Activated naive CD8-positive, alpha-beta T cell treated with anti-CD3 and anti-CD28 coated beads for 36 hours (primary cell): ENCODE measurements around the gene ARHGEF28. TPM values are rescaled to one million over a fixed set of nuclear protein-coding genes. Genes with fewer than 3 reads are reported as not detected.

Experiments
- DNase-seq: peaks from one replicate; pipeline ENCODE4 v3.0.0; 2021
- H3K27ac Mint-ChIP-seq: one replicate; pipeline ENCODE4 v1.8.0; 2022; ENCODE audit warnings: mild to moderate bottlenecking, moderate library complexity, mixed read lengths
- H3K27me3 Mint-ChIP-seq: one replicate; pipeline ENCODE4 v1.8.0; 2022; ENCODE audit warnings: mild to moderate bottlenecking, mixed read lengths
- H3K36me3 Mint-ChIP-seq: one replicate; pipeline ENCODE4 v1.8.0; 2021; ENCODE audit warnings: mild to moderate bottlenecking, mixed read lengths
- H3K4me1 Mint-ChIP-seq: one replicate; pipeline ENCODE4 v1.8.0; 2021; ENCODE audit warnings: mixed read lengths
- H3K4me3 Mint-ChIP-seq: one replicate; pipeline ENCODE4 v1.8.0; 2022; ENCODE audit warnings: mild to moderate bottlenecking, moderate library complexity, mixed read lengths
- H3K9me3 Mint-ChIP-seq: one replicate; pipeline ENCODE4 v1.8.0; 2022; ENCODE audit warnings: mixed read lengths
- total RNA-seq, 2 experiments: library from RNA; stranded (reverse); gene quantifications; one replicate each; pipeline ENCODE4 v1.2.3, GENCODE V29; 2021

ARHGEF28 gene
- total RNA-seq, 2 experiments from 2014 or later: not detected

- no peak overlapping the region for H3K4me3 Mint-ChIP-seq
- H3K27me3 Mint-ChIP-seq: peaks cover 6% of the 10 kb centered on the region
- H3K4me1 Mint-ChIP-seq: peaks cover 2% of the 10 kb centered on the region
- no peak for DNase-seq
- H3K9me3 Mint-ChIP-seq: no peaks in the 10 kb centered on the region
- H3K36me3 Mint-ChIP-seq: no peaks in the 10 kb centered on the region
- H3K27ac Mint-ChIP-seq: no peak overlapping the region
Measured at GRCh38 chr5:73687357-73687756, 61.4 kb downstream of the ARHGEF28 start.

- Mint-ChIP-seq H3K27ac (no peak overlapping the region), H3K27me3 (peaks cover 9% of the 10 kb centered on the region), H3K4me1 (peaks cover 10% of the 10 kb centered on the region), H3K9me3 (no peaks in the 10 kb centered on the region), H3K4me3 (no peak overlapping the region), H3K36me3 (no peaks in the 10 kb centered on the region)
- DNase-seq: no peak
Measured at GRCh38 chr5:73690015-73690414, 64.0 kb downstream of the ARHGEF28 start.

- no peaks in the 10 kb centered on the region for H3K9me3 Mint-ChIP-seq
- H3K4me1 Mint-ChIP-seq: peaks cover 10% of the 10 kb centered on the region
- H3K27ac Mint-ChIP-seq: no peak overlapping the region
- no peaks in the 10 kb centered on the region for H3K36me3 Mint-ChIP-seq
- H3K4me3 Mint-ChIP-seq: no peak overlapping the region
- H3K27me3 Mint-ChIP-seq: peaks cover 9% of the 10 kb centered on the region
- no peak for DNase-seq
Measured at GRCh38 chr5:73691302-73692080, 65.5 kb downstream of the ARHGEF28 start.

- Mint-ChIP-seq H3K4me3 (no peak overlapping the region), H3K4me1 (peaks cover 10% of the 10 kb centered on the region), H3K36me3 (no peaks in the 10 kb centered on the region), H3K27ac (no peak overlapping the region), H3K9me3 (no peaks in the 10 kb centered on the region), H3K27me3 (peaks cover 12% of the 10 kb centered on the region)
- no peak for DNase-seq
Measured at GRCh38 chr5:73692166-73692640, 66.2 kb downstream of the ARHGEF28 start.

GRCh38 chr5:73692981-73693380 lies 67.0 kb downstream of the ARHGEF28 start:
- no peaks in the 10 kb centered on the region for H3K9me3 Mint-ChIP-seq
- no peak overlapping the region for H3K27ac Mint-ChIP-seq
- H3K4me3 Mint-ChIP-seq: no peak overlapping the region
- peaks cover 16% of the 10 kb centered on the region for H3K27me3 Mint-ChIP-seq
- no peaks in the 10 kb centered on the region for H3K36me3 Mint-ChIP-seq
- no peak for DNase-seq
- peaks cover 10% of the 10 kb centered on the region for H3K4me1 Mint-ChIP-seq

GRCh38 chr5:73693573-73694061 lies 67.6 kb downstream of the ARHGEF28 start:
- H3K27ac Mint-ChIP-seq: no peak overlapping the region
- H3K4me3 Mint-ChIP-seq: no peak overlapping the region
- DNase-seq: no peak
- no peaks in the 10 kb centered on the region for H3K9me3 Mint-ChIP-seq
- H3K36me3 Mint-ChIP-seq: no peaks in the 10 kb centered on the region
- H3K4me1 Mint-ChIP-seq: peaks cover 10% of the 10 kb centered on the region
- H3K27me3 Mint-ChIP-seq: peaks cover 20% of the 10 kb centered on the region

- peak; percentile 5 for DNase-seq
- no peaks in the 10 kb centered on the region for H3K9me3 Mint-ChIP-seq
- peaks cover 25% of the 10 kb centered on the region for H3K27me3 Mint-ChIP-seq
- H3K27ac Mint-ChIP-seq: no peak overlapping the region
- H3K4me3 Mint-ChIP-seq: no peak overlapping the region
- no peaks in the 10 kb centered on the region for H3K36me3 Mint-ChIP-seq
- peaks cover 10% of the 10 kb centered on the region for H3K4me1 Mint-ChIP-seq
Measured at GRCh38 chr5:73694089-73694488, 68.1 kb downstream of the ARHGEF28 start.

GRCh38 chr5:73698011-73698410 lies 72.0 kb downstream of the ARHGEF28 start:
- no peak for DNase-seq
- Mint-ChIP-seq H3K4me1 (peaks cover 8% of the 10 kb centered on the region), H3K36me3 (no peaks in the 10 kb centered on the region), H3K27me3 (peaks cover 30% of the 10 kb centered on the region), H3K4me3 (no peak overlapping the region), H3K27ac (no peak overlapping the region), H3K9me3 (no peaks in the 10 kb centered on the region)

GRCh38 chr5:73701566-73701965 lies 75.6 kb downstream of the ARHGEF28 start:
- no peaks in the 10 kb centered on the region for H3K36me3 Mint-ChIP-seq
- H3K9me3 Mint-ChIP-seq: no peaks in the 10 kb centered on the region
- no peak overlapping the region for H3K27ac Mint-ChIP-seq
- peaks cover 35% of the 10 kb centered on the region for H3K27me3 Mint-ChIP-seq
- H3K4me1 Mint-ChIP-seq: no peaks in the 10 kb centered on the region
- no peak overlapping the region for H3K4me3 Mint-ChIP-seq
- DNase-seq: no peak

GRCh38 chr5:73702534-73702933 lies 76.5 kb downstream of the ARHGEF28 start:
- Mint-ChIP-seq H3K27me3 (peaks cover 36% of the 10 kb centered on the region), H3K4me1 (no peaks in the 10 kb centered on the region), H3K36me3 (no peaks in the 10 kb centered on the region), H3K27ac (no peak overlapping the region), H3K9me3 (no peaks in the 10 kb centered on the region), H3K4me3 (no peak overlapping the region)
- no peak for DNase-seq

- no peak overlapping the region for H3K4me3 Mint-ChIP-seq
- no peak overlapping the region for H3K27ac Mint-ChIP-seq
- H3K36me3 Mint-ChIP-seq: no peaks in the 10 kb centered on the region
- no peak for DNase-seq
- no peaks in the 10 kb centered on the region for H3K9me3 Mint-ChIP-seq
- no peaks in the 10 kb centered on the region for H3K4me1 Mint-ChIP-seq
- H3K27me3 Mint-ChIP-seq: peaks cover 34% of the 10 kb centered on the region
Measured at GRCh38 chr5:73702951-73703350, 77.0 kb downstream of the ARHGEF28 start.

- Mint-ChIP-seq H3K4me3 (no peak overlapping the region), H3K9me3 (peaks cover 5% of the 10 kb centered on the region), H3K27me3 (peaks cover 15% of the 10 kb centered on the region), H3K36me3 (no peaks in the 10 kb centered on the region), H3K4me1 (no peaks in the 10 kb centered on the region), H3K27ac (no peak overlapping the region)
- DNase-seq: no peak
Measured at GRCh38 chr5:73705364-73705763, 79.4 kb downstream of the ARHGEF28 start.

- Mint-ChIP-seq H3K27me3 (peaks cover 17% of the 10 kb centered on the region), H3K4me3 (no peak overlapping the region), H3K27ac (no peak overlapping the region), H3K9me3 (peaks cover 5% of the 10 kb centered on the region), H3K4me1 (no peaks in the 10 kb centered on the region), H3K36me3 (no peaks in the 10 kb centered on the region)
- DNase-seq: no peak
Measured at GRCh38 chr5:73706963-73707362, 81.0 kb downstream of the ARHGEF28 start.

GRCh38 chr5:73709536-73710129 lies 83.6 kb downstream of the ARHGEF28 start:
- peaks cover 23% of the 10 kb centered on the region for H3K27me3 Mint-ChIP-seq
- peaks cover 5% of the 10 kb centered on the region for H3K9me3 Mint-ChIP-seq
- no peak overlapping the region for H3K27ac Mint-ChIP-seq
- no peaks in the 10 kb centered on the region for H3K36me3 Mint-ChIP-seq
- no peak for DNase-seq
- no peaks in the 10 kb centered on the region for H3K4me1 Mint-ChIP-seq
- no peak overlapping the region for H3K4me3 Mint-ChIP-seq

GRCh38 chr5:73716284-73716808 lies 90.3 kb downstream of the ARHGEF28 start:
- H3K4me3 Mint-ChIP-seq: no peak overlapping the region
- DNase-seq: no peak
- no peaks in the 10 kb centered on the region for H3K4me1 Mint-ChIP-seq
- no peak overlapping the region for H3K27ac Mint-ChIP-seq
- H3K36me3 Mint-ChIP-seq: no peaks in the 10 kb centered on the region
- H3K9me3 Mint-ChIP-seq: no peaks in the 10 kb centered on the region
- peaks cover 15% of the 10 kb centered on the region for H3K27me3 Mint-ChIP-seq
